Superior temporal gyrus (tissue), 1 donor: ENCODE measurements around the gene NRN1L.
"Not testable (repeated sequence)": the region's sequence is repeated elsewhere in the genome, so short reads cannot be mapped to it uniquely, and the experiment has no call there.

Experiments used
- DNase-seq: peaks from one replicate; pipeline ENCODE4 v3.0.0-alpha.2; 2016; ENCODE audit errors: extremely low spot score

The NRN1L gene

GRCh38 chr16:67860589-67861398 is 23.9 kb upstream of the NRN1L start:
- no peak for DNase-seq

- DNase-seq = no peak
Observed at GRCh38 chr16:67861877-67862276, 22.8 kb upstream of the NRN1L start.

- DNase-seq = peak; percentile 67
Observed at GRCh38 chr16:67862623-67863583, 21.8 kb upstream of the NRN1L start.

GRCh38 chr16:67864044-67864443 is 20.6 kb upstream of the NRN1L start:
- not testable (repeated sequence) for DNase-seq

- no peak for DNase-seq
Observed at GRCh38 chr16:67864594-67864993, 20.1 kb upstream of the NRN1L start.

GRCh38 chr16:67865318-67865717 is 19.4 kb upstream of the NRN1L start:
- DNase-seq = no peak

GRCh38 chr16:67868290-67868689 is 16.4 kb upstream of the NRN1L start:
- DNase-seq = no peak

GRCh38 chr16:67869653-67870052 is 15.0 kb upstream of the NRN1L start:
- no peak for DNase-seq

- no peak for DNase-seq
Observed at GRCh38 chr16:67871256-67871655, 13.4 kb upstream of the NRN1L start.

- no peak for DNase-seq
Observed at GRCh38 chr16:67872131-67872630, 12.5 kb upstream of the NRN1L start.

- peak; percentile 79 for DNase-seq
Observed at GRCh38 chr16:67872631-67873434, 11.9 kb upstream of the NRN1L start, which contains the start of gene EDC4. Gene EDC4, plus strand, starts transcription at chr16:67873052. Its CDS starts 210 bp downstream, at chr16:67873262.

GRCh38 chr16:67873435-67874370 is 11.0 kb upstream of the NRN1L start:
- peak; percentile 27 for DNase-seq

- DNase-seq = no peak
Observed at GRCh38 chr16:67874372-67874771, 10.3 kb upstream of the NRN1L start.

GRCh38 chr16:67877064-67877463 is 7.6 kb upstream of the NRN1L start:
- DNase-seq = no peak

GRCh38 chr16:67878232-67878631 is 6.5 kb upstream of the NRN1L start:
- no peak for DNase-seq

GRCh38 chr16:67878846-67879245 is 5.8 kb upstream of the NRN1L start:
- DNase-seq = no peak

- DNase-seq = no peak
Observed at GRCh38 chr16:67879462-67879861, 5.2 kb upstream of the NRN1L start.

- DNase-seq = no peak
Observed at GRCh38 chr16:67879936-67880335, 4.7 kb upstream of the NRN1L start.

GRCh38 chr16:67880584-67880983 is 4.1 kb upstream of the NRN1L start:
- no peak for DNase-seq

- peak; percentile 77 for DNase-seq
Observed at GRCh38 chr16:67881621-67882161, 3.0 kb upstream of the NRN1L start.
